Gastroesophageal sphincter (tissue), 4 donors: ENCODE data around the gene KCNN1. TPM values are rescaled to one million over a fixed set of nuclear protein-coding genes. Genes with fewer than 3 reads are reported as not detected.

Source experiments
- ATAC-seq: fragments of 150-250 bp; one replicate; pipeline ENCODE4 v1.9.1; 2016; ENCODE audit warnings: mild to moderate bottlenecking, moderate library complexity
- H3K27ac ChIP-seq, 4 donors: fragments of 200-600 bp; sonication (generic) in 3 of 4; 1 replicate in 3 of 4; 2 replicates in 1 of 4; pipeline ENCODE4 v1.5.1; 2016 to 2019
- H3K27me3 ChIP-seq: fragments of 200-600 bp; sonication (generic); one replicate; pipeline ENCODE4 v1.5.1; 2019
- H3K36me3 ChIP-seq, 2 donors: fragments of 200-600 bp; sonication (generic); one replicate each; pipeline ENCODE4 v1.5.1; 2019; ENCODE audit warnings: control low read depth in 1 of 2
- H3K4me1 ChIP-seq, 3 donors: fragments of 200-600 bp; sonication (generic); 1 replicate in 2 of 3; 2 replicates in 1 of 3; pipeline ENCODE4 v1.5.1; 2016 to 2019; ENCODE audit warnings: control low read depth in 2 of 3
- H3K4me3 ChIP-seq, 2 donors: fragments of 200-600 bp; sonication (generic); one replicate each; pipeline ENCODE4 v1.5.1; 2019; ENCODE audit warnings: mild to moderate bottlenecking in 1 of 2, moderate library complexity in 1 of 2
- H3K9me3 ChIP-seq, 3 donors: fragments of 200-600 bp; sonication (generic); one replicate each; pipeline ENCODE4 v1.5.1; 2017 to 2019; ENCODE audit warnings: control low read depth in 2 of 3
- EP300 ChIP-seq: sonication (generic); formaldehyde crosslinking; IDR thresholded peaks from one replicate; pipeline ENCODE4 v1.6.1; 2017; ENCODE audit warnings: antibody characterized with exemption, mild to moderate bottlenecking
- POLR2A ChIP-seq, 2 donors: fragments of 450-650 bp; IDR thresholded peaks; one replicate each; pipeline ENCODE4 v1.6.1; 2017; ENCODE audit warnings: antibody characterized with exemption in 2 of 2, mild to moderate bottlenecking in 2 of 2, moderate library complexity in 1 of 2
- POLR2AphosphoS5 ChIP-seq: sonication (generic); formaldehyde crosslinking; IDR thresholded peaks from one replicate; pipeline ENCODE4 v1.6.1; 2017; ENCODE audit warnings: antibody characterized with exemption
- WGBS, 2 donors: methylation state at CpG; one replicate each; pipeline ENCODE4 v1.1.5; 2018; ENCODE audit warnings: low coverage in 1 of 2; 5-methylcytosine and 5-hydroxymethylcytosine counted together
- total RNA-seq, 4 donors: library from RNA; depleted of rRNA; stranded (reverse); fragments of >200 nt; gene quantifications; one replicate each; pipeline ENCODE4 v1.1.0, GENCODE V29; 2016
- TF ChIP-seq, protein P1 (sequence below), 4 experiments: fragments of 200-600 bp in 2 of 4; fragments of 450-650 bp in 2 of 4; sonication (generic) in 1 of 4; IDR thresholded peaks; one replicate each; pipeline ENCODE4 v1.5.1; 2017 to 2019; ENCODE audit warnings: antibody characterized with exemption in 4 of 4, mild to moderate bottlenecking in 2 of 4, moderate library complexity in 2 of 4

The KCNN1 gene
- total RNA-seq, 4 donors from 2014 or later: 0.20 to 0.89 TPM; not detected in 2

DNA sequence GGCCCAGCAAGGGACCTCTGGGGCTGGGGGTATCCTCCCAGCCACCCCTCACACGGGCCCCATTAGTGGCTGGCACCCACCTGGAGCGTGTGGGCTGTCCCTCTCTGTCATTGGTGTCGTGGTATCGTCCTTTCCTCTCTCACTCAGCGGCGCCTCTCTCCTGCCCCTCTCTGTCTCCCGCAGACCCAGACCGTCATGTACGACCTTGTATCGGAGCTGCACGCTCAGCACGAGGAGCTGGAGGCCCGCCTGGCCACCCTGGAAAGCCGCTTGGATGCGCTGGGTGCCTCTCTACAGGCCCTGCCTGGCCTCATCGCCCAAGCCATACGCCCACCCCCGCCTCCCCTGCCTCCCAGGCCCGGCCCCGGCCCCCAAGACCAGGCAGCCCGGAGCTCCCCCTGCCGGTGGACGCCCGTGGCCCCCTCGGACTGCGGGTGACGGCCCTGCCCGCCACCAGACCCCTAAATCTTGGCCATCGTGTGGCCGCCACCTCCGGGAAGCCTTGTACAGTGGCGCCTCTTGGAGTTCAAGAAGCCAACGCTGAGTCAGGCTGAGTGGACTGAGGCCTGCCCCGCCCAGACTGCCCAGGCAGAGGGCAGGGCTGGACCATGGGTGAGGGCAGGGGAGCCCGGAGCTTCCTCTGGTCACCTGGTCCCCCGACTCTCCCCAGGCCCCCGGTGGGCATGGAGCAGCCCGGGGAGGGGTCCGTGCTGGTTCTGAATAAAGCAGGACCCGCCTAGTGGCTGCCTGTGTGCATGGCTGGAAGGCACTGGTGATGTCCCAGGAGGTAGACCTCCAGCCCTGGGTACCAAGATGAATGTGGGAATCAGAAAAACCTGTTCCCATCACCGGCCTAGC, 31.3 kb downstream of the KCNN1 start:
- no peaks in the 10 kb centered on the region for H3K36me3 ChIP-seq
- H3K4me3 ChIP-seq: no peak overlapping the region
- TF ChIP-seq POLR2AphosphoS5 (no peak), POLR2A (IDR thresholded peaks at IDR 0.05) (no peak), EP300 (no peak)
- TF ChIP-seq, protein P1, sequence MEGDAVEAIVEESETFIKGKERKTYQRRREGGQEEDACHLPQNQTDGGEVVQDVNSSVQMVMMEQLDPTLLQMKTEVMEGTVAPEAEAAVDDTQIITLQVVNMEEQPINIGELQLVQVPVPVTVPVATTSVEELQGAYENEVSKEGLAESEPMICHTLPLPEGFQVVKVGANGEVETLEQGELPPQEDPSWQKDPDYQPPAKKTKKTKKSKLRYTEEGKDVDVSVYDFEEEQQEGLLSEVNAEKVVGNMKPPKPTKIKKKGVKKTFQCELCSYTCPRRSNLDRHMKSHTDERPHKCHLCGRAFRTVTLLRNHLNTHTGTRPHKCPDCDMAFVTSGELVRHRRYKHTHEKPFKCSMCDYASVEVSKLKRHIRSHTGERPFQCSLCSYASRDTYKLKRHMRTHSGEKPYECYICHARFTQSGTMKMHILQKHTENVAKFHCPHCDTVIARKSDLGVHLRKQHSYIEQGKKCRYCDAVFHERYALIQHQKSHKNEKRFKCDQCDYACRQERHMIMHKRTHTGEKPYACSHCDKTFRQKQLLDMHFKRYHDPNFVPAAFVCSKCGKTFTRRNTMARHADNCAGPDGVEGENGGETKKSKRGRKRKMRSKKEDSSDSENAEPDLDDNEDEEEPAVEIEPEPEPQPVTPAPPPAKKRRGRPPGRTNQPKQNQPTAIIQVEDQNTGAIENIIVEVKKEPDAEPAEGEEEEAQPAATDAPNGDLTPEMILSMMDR (IDR thresholded peaks at IDR 0.05): peak in 1 of 4 experiments; percentile 24
- peaks cover 4% of the 10 kb centered on the region for H3K27me3 ChIP-seq
- H3K9me3 ChIP-seq: no peaks in the 10 kb centered on the region
- H3K4me1 ChIP-seq: peaks cover 0 to 32% (median 8%) of the 10 kb centered on the region in 3 donors
- WGBS, 2 donors: 72% methylated on average over 7 of the region's 41 CpGs; no CpG with 5 or more reads in 1 of the 2 donors
- ATAC-seq: no peak
- peak overlapping the region in 1 of 4 donors; percentile 35 for H3K27ac ChIP-seq

DNA sequence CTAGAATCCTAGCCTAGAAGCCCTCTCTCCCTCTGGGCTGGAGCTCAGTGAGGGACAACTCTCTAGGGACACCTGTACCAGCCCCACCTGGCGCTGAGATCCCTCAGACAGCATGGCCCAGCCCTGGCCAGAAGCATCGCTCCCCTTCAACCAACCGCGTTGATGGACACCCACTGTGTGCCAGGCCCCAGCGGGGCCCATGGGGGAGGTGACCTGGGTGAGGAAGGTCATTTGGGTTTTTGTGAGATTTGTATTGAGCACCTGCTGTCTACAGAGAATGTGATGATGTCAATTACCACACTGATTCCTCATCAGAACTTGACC, 31.9 kb downstream of the KCNN1 start:
- no peak for TF ChIP-seq POLR2A (IDR thresholded peaks at IDR 0.05)
- TF ChIP-seq, protein P1 (IDR thresholded peaks at IDR 0.05): no peak
- no peak for TF ChIP-seq POLR2AphosphoS5
- TF ChIP-seq EP300: no peak
- no peaks in the 10 kb centered on the region for H3K9me3 ChIP-seq
- H3K27me3 ChIP-seq: no peaks in the 10 kb centered on the region
- no peak overlapping the region for H3K27ac ChIP-seq
- H3K36me3 ChIP-seq: no peaks in the 10 kb centered on the region
- H3K4me3 ChIP-seq: no peak overlapping the region
- H3K4me1 ChIP-seq: peaks cover 0 to 34% (median 8%) of the 10 kb centered on the region in 3 donors
- WGBS, 2 donors: no CpG with 5 or more reads among the region's 5 CpGs
- ATAC-seq: no peak

DNA sequence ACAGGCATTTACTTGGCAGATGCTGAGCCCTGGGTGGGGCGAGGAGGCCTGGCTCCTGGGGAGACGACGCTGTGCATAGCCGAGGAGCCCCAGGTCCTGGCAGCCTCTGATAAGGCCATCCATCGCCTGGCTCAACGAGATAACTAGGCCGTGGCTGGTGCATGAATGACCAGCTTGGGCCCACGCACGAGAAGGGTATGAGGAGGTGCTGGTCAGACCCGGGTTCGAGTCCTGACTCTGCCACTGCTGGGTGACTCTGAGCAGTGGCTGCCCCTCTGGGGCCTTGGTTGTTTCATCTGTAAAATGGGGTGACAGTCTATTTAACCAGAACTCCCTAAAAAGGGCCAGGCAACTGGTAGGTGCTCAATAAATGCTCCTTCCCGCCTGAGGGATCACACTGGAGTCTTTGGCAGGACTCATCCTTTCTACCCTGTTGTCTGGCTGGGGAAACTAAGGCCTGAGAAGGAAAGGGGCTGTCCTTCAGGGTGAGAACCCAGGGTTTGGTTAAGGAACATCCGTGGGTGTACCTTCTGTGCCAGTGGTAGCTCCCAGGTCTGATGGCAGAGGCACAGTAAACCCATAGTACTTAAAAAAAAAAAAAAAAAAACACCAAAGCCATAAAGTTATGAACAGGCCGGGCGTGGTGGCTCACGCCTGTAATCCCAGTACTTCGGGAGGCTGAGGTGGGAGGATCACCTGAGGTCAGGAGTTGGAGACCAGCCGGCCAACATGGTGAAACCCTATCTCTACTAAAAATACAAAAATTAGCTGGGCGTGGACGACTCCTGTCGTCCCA, 33.0 kb downstream of the KCNN1 start:
- peak overlapping the region; percentile 12 to 93 (median 88) for H3K27ac ChIP-seq
- peaks cover 0 to 5% of the 10 kb centered on the region in 2 donors for H3K36me3 ChIP-seq
- no peak for ATAC-seq
- H3K4me3 ChIP-seq: no peak overlapping the region
- no peaks in the 10 kb centered on the region for H3K9me3 ChIP-seq
- no peak for TF ChIP-seq POLR2A (IDR thresholded peaks at IDR 0.05)
- TF ChIP-seq, protein P1 (IDR thresholded peaks at IDR 0.05): no peak
- TF ChIP-seq POLR2AphosphoS5: no peak
- TF ChIP-seq EP300: no peak
- peaks cover 0 to 34% (median 8%) of the 10 kb centered on the region in 3 donors for H3K4me1 ChIP-seq
- 76 to 87% methylated on average over 3 to 8 of the region's 21 CpGs for WGBS, 2 donors
- no peaks in the 10 kb centered on the region for H3K27me3 ChIP-seq

DNA sequence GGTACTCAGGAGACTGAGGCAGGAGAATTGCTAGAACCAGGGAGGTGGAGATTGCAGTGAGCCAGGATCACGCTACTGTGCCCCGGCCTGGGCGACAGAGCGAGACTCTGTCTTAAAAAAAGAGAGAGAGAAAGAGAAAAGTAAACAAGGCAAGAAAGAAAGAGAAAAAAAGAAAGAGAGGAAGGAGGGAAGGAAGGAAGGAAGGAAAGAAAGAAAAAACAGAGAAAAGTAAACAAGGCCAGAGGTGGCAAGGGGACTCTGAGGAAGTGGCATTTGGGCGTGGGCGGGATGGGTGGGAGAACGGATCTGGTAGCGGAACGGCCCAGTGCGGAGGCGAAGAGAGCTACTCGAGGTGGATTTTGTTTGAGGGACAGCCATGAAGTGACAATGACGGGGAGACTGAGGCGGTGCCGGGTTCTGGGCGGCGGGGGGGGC, 33.6 kb downstream of the KCNN1 start:
- H3K36me3 ChIP-seq: peaks cover 0 to 5% of the 10 kb centered on the region in 2 donors
- WGBS, 2 donors: 6 to 32% methylated on average over 12 to 13 of the region's 17 CpGs
- H3K4me3 ChIP-seq: peak overlapping the region; percentile 74 to 83
- ATAC-seq: no peak
- TF ChIP-seq POLR2A (IDR thresholded peaks at IDR 0.05): no peak
- TF ChIP-seq POLR2AphosphoS5: no peak
- TF ChIP-seq, protein P1 (IDR thresholded peaks at IDR 0.05): no peak
- no peak for TF ChIP-seq EP300
- H3K4me1 ChIP-seq: peaks cover 0 to 34% (median 8%) of the 10 kb centered on the region in 3 donors
- H3K27me3 ChIP-seq: no peaks in the 10 kb centered on the region
- peak overlapping the region; percentile 12 to 93 (median 88) for H3K27ac ChIP-seq
- H3K9me3 ChIP-seq: no peaks in the 10 kb centered on the region
